Heart right ventricle (tissue), 16 donors: ENCODE measurements around the gene HACD1. TPM values are rescaled to one million over a fixed set of nuclear protein-coding genes. Genes with fewer than 3 reads are reported as not detected.
"Not testable (repeated sequence)": the region's sequence is repeated elsewhere in the genome, so short reads cannot be mapped to it uniquely, and the experiment has no call there.

Experiments used
- ATAC-seq, 8 donors: fragments of 200-7000 bp; cut with Tn5 transposase; one replicate each; pipeline ENCODE4 v1.9.1; 2020; ENCODE audit warnings: mild to moderate bottlenecking in 8 of 8, moderate library complexity in 8 of 8, moderate number of reproducible peaks in 1 of 8
- DNase-seq, 2 donors: peaks; one replicate each; pipeline ENCODE4 v3.0.0-alpha.2; 2020
- H3K27ac ChIP-seq, 10 donors: fragments of 200-600 bp; sonication (generic) in 2 of 10; one replicate each; pipeline versions ENCODE4 v1.5.0 to v1.8.0; 2020 to 2022; ENCODE audit warnings: mild to moderate bottlenecking in 3 of 10
- H3K27me3 ChIP-seq, 7 donors: fragments of 200-600 bp; one replicate each; pipeline ENCODE4 v1.8.0; 2021 to 2022; ENCODE audit warnings: mild to moderate bottlenecking in 2 of 7
- H3K36me3 ChIP-seq, 9 donors: fragments of 200-600 bp; sonication (generic) in 1 of 9; one replicate each; pipeline versions ENCODE4 v1.5.0 to v1.8.0; 2020 to 2022; ENCODE audit warnings: mild to moderate bottlenecking in 2 of 9
- H3K4me1 ChIP-seq, 9 donors: fragments of 200-600 bp; sonication (generic) in 1 of 9; one replicate each; pipeline versions ENCODE4 v1.5.0 to v1.8.0; 2020 to 2022; ENCODE audit warnings: mild to moderate bottlenecking in 4 of 9
- H3K4me3 ChIP-seq, 10 donors: fragments of 200-600 bp; sonication (generic) in 2 of 10; one replicate each; pipeline versions ENCODE4 v1.5.0 to v1.8.0; 2020 to 2022; ENCODE audit warnings: mild to moderate bottlenecking in 7 of 10, moderate library complexity in 2 of 10
- H3K9me3 ChIP-seq, 11 donors: fragments of 200-600 bp in 10 of 11; sonication (generic) in 2 of 11; one replicate each; pipeline versions ENCODE4 v1.5.0 to v1.8.0; 2013 to 2022; ENCODE audit warnings: mild to moderate bottlenecking in 2 of 11, control low read depth in 1 of 11, moderate library complexity in 1 of 11
- WGBS, 2 donors: extraction: QIAGEN DNeasy Blood & Tissue Kit; methylation state at CpG; one replicate each; pipeline ENCODE4 v1.1.7; 2013; ENCODE audit warnings: inconsistent platforms in 1 of 2; 5-methylcytosine and 5-hydroxymethylcytosine counted together
- intact Hi-C, 10 donors: fragments of 100-400 bp; cut with DNase I; formaldehyde crosslinking; loops; one replicate each; pipeline versions ENCODE4 v1.11.1 to v1.14.2; 2022
- polyA plus RNA-seq, 2 donors: library from polyadenylated mRNA; stranded (reverse); fragments of 200-250 nt; gene quantifications; one replicate each; pipeline ENCODE4 v1.2.3, GENCODE V29; 2013
- total RNA-seq, 10 donors: library from RNA; stranded (reverse); fragmentation: NEBNext Ultra II Directional in 3 of 10; extraction: Animal tissue kit (Norgen Biotek cat#: 25700) in 3 of 10; gene quantifications; one replicate each; pipeline versions ENCODE4 v1.2.1 to v1.2.4, GENCODE V29; 2021 to 2023
- TF ChIP-seq, protein P1 (sequence below), 9 donors: fragments of 200-600 bp; sonication (generic) in 2 of 9; IDR thresholded peaks; one replicate each; pipeline versions ENCODE4 v1.5.0 to v1.8.0; 2021 to 2022; ENCODE audit warnings: antibody characterized with exemption in 9 of 9, mild to moderate bottlenecking in 5 of 9, moderate library complexity in 1 of 9
- donor health status: Arrhythmogenic right ventricular cardiomyopathy.
- donor health status: ischemic (EF 13 %, LVEDD 7.1; RV severe dilation, severe dysfunction).
- donor health status: healthy with polysubstance abuse.
- donor health status: DM: no; HTN: yes; CAD: no.
- donor health status: DM: no; HTN: no; CAD: no.
- donor health status: ischemic (EF 25% LVEDD 6.9; RV normal size, moderate dysfunction).
- donor health status: ischemic (EF 25% LVEDD 5.7; RV mildly dilated, moderate dysfunction).
- donor health status: healthy.
- donor health status: DM: yes; HTN: yes; CAD: no.
- donor health status: Ischemic cardiomyopathy.
- donor health status: ischemic (EF 35%, LVEDD 5.7; RV mildly dilated, moderate dysfunction).
- donor health status: nonischemic (EF 11% LVEDD 7.7; RV severe dilation, severe dysfunction).
- donor health status: DM: yes; HTN: yes; CAD: no.
- donor health status: PGD.
- donor health status: ischemic (EF 29% LVEDD 5.4; RV normal size, mild dysfunction).
- donor health status: nonischemic (EF 23%, LVEDD 6.1; RV moderate dilation, normal function).

HACD1 gene
- total and polyA plus RNA-seq, 12 donors, result 109 to 242 (median 170) TPM

DNA sequence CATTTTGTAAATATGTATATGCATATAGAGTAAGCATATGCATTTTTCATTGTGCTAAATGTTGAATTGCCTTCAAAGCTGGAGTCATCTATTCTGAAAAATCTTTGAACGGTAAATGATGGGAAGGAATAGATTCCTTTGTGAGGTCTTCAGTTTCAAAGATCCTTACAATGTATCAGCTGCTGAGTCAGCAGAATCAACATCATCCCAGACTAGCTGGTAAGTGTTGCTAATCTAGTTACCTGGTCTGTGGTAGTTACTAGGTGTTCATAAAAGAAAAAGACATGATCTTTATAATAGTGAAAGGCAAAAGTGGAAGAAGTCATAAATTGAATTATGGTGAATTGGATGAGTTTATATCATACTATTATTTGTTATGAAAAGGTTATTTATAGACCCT is 16.2 kb upstream of the HACD1 start:
- no peaks in the 10 kb centered on the region for H3K4me1 ChIP-seq
- intact Hi-C loops, result no loop called here
- TF ChIP-seq, protein P1, sequence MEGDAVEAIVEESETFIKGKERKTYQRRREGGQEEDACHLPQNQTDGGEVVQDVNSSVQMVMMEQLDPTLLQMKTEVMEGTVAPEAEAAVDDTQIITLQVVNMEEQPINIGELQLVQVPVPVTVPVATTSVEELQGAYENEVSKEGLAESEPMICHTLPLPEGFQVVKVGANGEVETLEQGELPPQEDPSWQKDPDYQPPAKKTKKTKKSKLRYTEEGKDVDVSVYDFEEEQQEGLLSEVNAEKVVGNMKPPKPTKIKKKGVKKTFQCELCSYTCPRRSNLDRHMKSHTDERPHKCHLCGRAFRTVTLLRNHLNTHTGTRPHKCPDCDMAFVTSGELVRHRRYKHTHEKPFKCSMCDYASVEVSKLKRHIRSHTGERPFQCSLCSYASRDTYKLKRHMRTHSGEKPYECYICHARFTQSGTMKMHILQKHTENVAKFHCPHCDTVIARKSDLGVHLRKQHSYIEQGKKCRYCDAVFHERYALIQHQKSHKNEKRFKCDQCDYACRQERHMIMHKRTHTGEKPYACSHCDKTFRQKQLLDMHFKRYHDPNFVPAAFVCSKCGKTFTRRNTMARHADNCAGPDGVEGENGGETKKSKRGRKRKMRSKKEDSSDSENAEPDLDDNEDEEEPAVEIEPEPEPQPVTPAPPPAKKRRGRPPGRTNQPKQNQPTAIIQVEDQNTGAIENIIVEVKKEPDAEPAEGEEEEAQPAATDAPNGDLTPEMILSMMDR (IDR thresholded peaks at IDR 0.05), result no peak
- H3K36me3 ChIP-seq, result no peaks in the 10 kb centered on the region
- DNase-seq (no peak), ATAC-seq (no peak)
- no peaks in the 10 kb centered on the region for H3K9me3 ChIP-seq
- no peak overlapping the region for H3K27ac ChIP-seq
- no peaks in the 10 kb centered on the region for H3K27me3 ChIP-seq
- no peak overlapping the region for H3K4me3 ChIP-seq
- 87 to 89% methylated on average over 1 of the region's 1 CpG for WGBS, 2 donors

DNA sequence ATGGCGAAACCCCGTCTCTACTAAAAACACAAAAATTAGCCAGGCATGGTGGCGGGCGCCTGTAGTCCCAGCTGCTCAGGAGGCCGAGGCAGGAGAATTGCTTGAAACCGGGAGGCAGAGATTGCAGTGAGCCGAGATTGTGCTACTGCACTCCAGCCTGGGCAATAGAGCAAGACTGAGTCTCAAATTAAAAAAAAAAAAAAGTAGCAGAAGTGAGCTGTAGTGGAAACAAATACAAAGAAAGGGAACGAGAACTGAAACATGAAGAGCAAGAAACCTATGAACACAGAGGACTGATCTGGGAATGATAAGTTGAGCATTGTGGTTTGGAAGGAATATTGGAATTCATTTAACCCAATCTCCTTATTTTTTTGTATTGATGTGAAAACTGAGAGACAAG is 15.4 kb upstream of the HACD1 start:
- intact Hi-C loops, H3K4me3 ChIP-seq, H3K4me1 ChIP-seq, ATAC-seq, DNase-seq, H3K36me3 ChIP-seq, H3K27me3 ChIP-seq, H3K9me3 ChIP-seq, H3K27ac ChIP-seq: not testable (repeated sequence)
- 88 to 89% methylated on average over 8 of the region's 8 CpGs for WGBS, 2 donors

DNA sequence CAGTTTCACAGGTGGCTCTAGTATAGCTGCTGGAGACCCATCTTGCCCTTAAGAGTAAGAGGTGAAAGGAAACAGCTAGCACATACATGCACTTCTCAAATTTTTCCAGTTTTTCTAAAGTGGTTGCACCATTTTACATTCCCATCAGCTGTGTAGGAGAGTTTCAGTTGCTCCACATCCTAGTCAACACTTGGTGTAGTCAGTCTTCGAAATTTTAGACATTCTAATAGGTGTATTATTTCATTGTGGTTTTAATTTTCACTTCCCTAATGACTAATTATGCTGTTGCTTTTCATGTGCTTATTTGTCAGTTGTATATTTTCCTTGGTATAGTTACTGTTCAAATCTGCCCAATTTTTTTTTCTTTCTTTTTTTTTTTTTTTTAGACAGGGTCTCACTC is 9.5 kb upstream of the HACD1 start:
- Histone ChIP-seq H3K4me1 (no peaks in the 10 kb centered on the region), H3K4me3 (no peak overlapping the region), H3K36me3 (no peaks in the 10 kb centered on the region), H3K27me3 (no peaks in the 10 kb centered on the region), H3K27ac (no peak overlapping the region), H3K9me3 (no peaks in the 10 kb centered on the region)
- WGBS, 2 donors, result 66 to 74% methylated on average over 1 of the region's 1 CpG
- ATAC-seq (no peak), DNase-seq (no peak)
- intact Hi-C loops, result no loop called here
- TF ChIP-seq, protein P1 (IDR thresholded peaks at IDR 0.05), result no peak

DNA sequence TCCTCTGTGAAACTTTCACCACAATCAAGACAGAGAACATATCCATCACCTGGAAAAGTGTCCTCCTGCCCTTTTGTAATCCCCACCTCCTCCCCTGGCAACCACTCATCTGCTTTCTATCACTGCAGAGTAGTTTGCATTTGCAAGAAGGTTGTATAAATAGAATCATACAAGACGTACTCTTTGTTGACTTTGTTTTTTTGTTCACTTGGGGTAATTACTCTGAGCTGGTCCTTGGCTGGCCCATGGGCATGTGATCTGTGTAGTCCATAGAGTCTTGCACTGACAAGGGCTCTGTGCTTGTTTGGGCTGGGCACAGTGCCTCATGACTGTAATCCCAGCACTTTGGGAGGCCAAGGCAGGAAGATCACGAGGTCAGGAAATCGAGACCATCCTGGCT is 7.8 kb upstream of the HACD1 start:
- no peak overlapping the region for H3K4me3 ChIP-seq
- intact Hi-C loops, result no loop called here
- TF ChIP-seq, protein P1 (IDR thresholded peaks at IDR 0.05), result no peak
- 47 to 59% methylated on average over 3 of the region's 3 CpGs for WGBS, 2 donors
- no peaks in the 10 kb centered on the region for H3K4me1 ChIP-seq
- ATAC-seq (peak in 3 of 8 donors; percentile 33 to 91 (median 62)), DNase-seq (no peak)
- H3K27me3 ChIP-seq, result peaks cover 0 to 3% (median 0%) of the 10 kb centered on the region in 7 donors
- H3K36me3 ChIP-seq, result no peaks in the 10 kb centered on the region
- no peaks in the 10 kb centered on the region for H3K9me3 ChIP-seq
- H3K27ac ChIP-seq, result peak overlapping the region in 1 of 10 donors; percentile 46

DNA sequence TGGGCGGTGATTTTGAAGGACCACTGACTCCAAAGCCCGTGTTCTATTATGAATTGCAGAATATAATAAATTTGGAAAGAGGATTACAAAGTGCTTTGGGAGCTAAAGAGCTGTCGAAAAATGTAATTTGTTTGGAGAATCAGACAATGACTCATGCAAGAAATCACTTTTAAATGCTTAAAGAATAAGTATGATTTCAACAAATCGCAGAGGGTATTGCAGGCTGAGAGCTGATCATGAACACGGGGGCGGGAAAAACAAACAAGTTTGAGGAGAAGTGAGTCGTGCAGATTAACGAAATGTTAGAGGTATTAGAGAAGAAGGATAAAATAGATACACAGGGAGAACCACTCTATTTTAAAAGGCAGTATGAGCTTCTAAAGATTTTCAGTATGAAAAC is 4.9 kb upstream of the HACD1 start:
- H3K36me3 ChIP-seq, result no peaks in the 10 kb centered on the region
- no peak overlapping the region for H3K4me3 ChIP-seq
- WGBS, 2 donors, result 82 to 84% methylated on average over 8 of the region's 8 CpGs
- intact Hi-C loops, result no loop called here
- H3K27me3 ChIP-seq, result peaks cover 0 to 21% (median 0%) of the 10 kb centered on the region in 7 donors
- H3K9me3 ChIP-seq, result no peaks in the 10 kb centered on the region
- peaks cover 0 to 7% (median 6%) of the 10 kb centered on the region in 9 donors for H3K4me1 ChIP-seq
- H3K27ac ChIP-seq, result no peak overlapping the region
- ATAC-seq (no peak), DNase-seq (no peak)
- TF ChIP-seq, protein P1 (IDR thresholded peaks at IDR 0.05), result no peak
